ENCODE results near the gene LINC01488.

DNA sequence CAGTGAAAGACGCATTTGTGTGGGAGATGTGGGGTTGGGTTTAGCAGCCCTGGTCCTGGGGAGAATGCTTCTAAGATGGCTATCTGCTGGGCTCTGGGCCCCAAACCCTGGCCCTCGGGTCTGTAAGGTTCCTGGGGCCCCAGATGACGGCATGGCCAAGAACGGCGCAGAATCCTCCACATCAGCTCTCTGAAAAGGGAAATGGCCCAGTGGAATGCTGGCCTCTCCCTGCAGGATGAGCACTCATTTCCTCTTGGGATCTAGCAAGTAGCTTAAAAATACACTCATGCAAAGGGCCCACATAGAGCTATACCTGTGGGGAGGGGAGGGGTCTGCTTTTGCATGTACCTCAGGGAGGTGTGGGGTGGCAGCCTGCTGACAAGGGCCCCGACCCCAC, 37.5 kb upstream of the LINC01488 start:
- TF ChIP-seq ZNF404 (tag by site-specific recombination; IDR thresholded peaks at IDR 0.05) (no peak), ZNF274 (IDR thresholded peaks at IDR 0.05; ENCODE audit: low read length) (no peak), ZNF274 (tag by site-specific recombination; IDR thresholded peaks at IDR 0.05; ENCODE audit: borderline replicate concordance) (no peak), ZNF302 (tag by site-specific recombination; IDR thresholded peaks at IDR 0.05; ENCODE audit: low read depth) (no peak), ZNF701 (tag by site-specific recombination; IDR thresholded peaks at IDR 0.05) (no peak), ZNF768 (tag by site-specific recombination; IDR thresholded peaks at IDR 0.05) (no peak), ZNF843 (tag by site-specific recombination; IDR thresholded peaks at IDR 0.05) (no peak), ZNF549 (tag by site-specific recombination; IDR thresholded peaks at IDR 0.05) (no peak), GLIS1 (tag by site-specific recombination; IDR thresholded peaks at IDR 0.05) (no peak), ZNF146 (tag by site-specific recombination; IDR thresholded peaks at IDR 0.05) (no peak)
- TF ChIP-seq, protein P1, sequence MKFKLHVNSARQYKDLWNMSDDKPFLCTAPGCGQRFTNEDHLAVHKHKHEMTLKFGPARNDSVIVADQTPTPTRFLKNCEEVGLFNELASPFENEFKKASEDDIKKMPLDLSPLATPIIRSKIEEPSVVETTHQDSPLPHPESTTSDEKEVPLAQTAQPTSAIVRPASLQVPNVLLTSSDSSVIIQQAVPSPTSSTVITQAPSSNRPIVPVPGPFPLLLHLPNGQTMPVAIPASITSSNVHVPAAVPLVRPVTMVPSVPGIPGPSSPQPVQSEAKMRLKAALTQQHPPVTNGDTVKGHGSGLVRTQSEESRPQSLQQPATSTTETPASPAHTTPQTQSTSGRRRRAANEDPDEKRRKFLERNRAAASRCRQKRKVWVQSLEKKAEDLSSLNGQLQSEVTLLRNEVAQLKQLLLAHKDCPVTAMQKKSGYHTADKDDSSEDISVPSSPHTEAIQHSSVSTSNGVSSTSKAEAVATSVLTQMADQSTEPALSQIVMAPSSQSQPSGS (tag by site-specific recombination; IDR thresholded peaks at IDR 0.05; ENCODE audit: low read depth): no peak
- TF ChIP-seq, protein P2, sequence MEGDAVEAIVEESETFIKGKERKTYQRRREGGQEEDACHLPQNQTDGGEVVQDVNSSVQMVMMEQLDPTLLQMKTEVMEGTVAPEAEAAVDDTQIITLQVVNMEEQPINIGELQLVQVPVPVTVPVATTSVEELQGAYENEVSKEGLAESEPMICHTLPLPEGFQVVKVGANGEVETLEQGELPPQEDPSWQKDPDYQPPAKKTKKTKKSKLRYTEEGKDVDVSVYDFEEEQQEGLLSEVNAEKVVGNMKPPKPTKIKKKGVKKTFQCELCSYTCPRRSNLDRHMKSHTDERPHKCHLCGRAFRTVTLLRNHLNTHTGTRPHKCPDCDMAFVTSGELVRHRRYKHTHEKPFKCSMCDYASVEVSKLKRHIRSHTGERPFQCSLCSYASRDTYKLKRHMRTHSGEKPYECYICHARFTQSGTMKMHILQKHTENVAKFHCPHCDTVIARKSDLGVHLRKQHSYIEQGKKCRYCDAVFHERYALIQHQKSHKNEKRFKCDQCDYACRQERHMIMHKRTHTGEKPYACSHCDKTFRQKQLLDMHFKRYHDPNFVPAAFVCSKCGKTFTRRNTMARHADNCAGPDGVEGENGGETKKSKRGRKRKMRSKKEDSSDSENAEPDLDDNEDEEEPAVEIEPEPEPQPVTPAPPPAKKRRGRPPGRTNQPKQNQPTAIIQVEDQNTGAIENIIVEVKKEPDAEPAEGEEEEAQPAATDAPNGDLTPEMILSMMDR (tag by site-specific recombination; IDR thresholded peaks at IDR 0.05): no peak
